CD4-positive, alpha-beta T cell treated with Interleukin-17A for 4 hours (primary cell): ENCODE data around the gene SMAD2.

Experiments used
- DNase-seq: peaks from one replicate; pipeline ENCODE4 v3.0.0-alpha.2; 2020; ENCODE audit warnings: mixed read lengths

Gene SMAD2

DNA sequence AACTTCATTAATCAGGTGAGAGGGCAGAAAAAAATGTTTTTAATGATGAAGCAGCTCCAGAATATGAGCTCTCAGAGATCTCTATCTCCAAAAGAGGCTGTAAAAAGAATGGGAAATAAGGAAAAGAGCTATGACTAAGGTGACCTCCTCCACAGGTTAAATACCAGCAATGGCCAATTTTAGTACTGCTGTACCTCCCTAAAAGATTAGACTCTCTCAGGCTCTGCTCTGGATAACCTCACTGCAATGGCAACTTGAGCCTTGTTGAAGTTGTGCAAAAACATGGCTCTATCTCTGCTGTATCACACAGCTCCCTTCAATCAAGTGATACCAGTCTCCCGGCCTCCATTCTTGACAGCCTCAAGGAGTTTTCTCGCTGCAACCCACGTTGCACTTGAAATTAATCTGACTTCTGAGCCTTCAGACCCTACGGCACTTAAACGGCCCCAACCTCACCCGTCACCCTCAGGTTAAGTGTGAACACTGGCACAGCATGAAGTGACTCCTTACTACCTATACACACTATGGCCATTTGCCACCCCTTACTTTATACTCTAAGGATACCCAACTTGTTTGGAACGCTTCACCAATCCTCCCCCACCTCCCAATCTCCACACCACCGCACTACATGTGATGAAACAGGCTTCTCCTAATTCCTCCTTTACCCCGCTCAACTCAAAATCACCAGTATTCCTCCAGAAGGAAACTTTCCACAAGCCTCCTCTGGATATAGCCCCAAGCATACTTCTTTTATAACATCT lies 36.3 kb downstream of the SMAD2 start:
- no peak for DNase-seq

DNA sequence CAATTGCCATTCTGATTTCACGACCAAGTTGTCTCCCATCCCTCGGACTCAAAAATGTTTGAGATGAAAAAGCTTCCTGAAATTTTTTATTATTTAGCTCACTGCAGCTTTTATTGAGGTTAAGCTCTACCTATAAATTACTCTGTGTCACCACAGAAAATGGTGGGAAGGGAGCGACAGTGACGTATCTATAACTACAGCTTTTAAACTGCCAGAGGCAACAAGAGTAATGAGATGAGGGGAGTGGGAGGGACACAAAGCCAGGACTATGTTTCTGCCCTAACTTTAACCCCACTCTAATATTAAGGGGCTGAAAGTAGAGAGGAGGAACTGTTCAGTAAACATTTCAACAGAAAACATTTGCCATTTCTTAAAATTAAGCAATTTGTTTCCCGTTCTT lies 37.4 kb downstream of the SMAD2 start:
- DNase-seq = no peak

DNA sequence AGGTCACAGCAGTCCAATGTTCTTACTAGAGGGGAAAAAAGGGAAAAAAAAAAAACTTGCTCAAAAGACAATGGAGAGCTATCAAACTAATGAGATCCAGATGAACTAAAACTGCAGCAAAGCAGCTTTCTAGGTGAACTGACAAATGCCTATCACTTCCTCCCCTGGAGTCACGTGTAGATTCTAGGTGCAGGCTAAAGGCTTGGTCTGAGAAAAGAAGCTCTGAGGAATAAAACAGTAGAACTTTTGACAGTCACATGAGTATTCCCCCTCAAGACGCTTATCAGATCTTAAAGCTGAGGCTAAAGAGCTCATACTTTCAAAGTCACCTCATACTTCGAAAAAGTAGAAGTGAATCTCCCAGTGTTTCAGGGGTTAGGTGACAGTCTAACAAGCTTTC lies 42.3 kb downstream of the SMAD2 start:
- no peak for DNase-seq

DNA sequence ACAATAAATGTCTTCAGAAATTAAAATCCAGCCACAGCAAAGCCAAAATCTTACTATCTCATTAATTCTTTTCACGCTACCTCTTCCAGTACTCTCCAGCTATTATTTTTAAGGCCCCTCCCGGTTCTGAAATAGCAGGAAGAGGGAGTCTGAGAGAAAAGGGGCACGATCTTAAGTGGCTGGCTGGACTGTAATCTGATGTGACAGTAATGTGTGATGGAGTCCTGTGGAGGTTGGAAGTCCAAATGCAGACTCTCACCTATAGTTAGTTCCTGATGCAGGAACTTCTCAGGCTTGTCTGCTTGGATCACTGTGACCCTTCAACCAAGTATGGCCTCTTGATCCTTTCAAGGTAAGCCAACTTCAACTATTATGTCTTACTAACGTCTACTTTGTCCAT lies 43.2 kb downstream of the SMAD2 start:
- DNase-seq = no peak

DNA sequence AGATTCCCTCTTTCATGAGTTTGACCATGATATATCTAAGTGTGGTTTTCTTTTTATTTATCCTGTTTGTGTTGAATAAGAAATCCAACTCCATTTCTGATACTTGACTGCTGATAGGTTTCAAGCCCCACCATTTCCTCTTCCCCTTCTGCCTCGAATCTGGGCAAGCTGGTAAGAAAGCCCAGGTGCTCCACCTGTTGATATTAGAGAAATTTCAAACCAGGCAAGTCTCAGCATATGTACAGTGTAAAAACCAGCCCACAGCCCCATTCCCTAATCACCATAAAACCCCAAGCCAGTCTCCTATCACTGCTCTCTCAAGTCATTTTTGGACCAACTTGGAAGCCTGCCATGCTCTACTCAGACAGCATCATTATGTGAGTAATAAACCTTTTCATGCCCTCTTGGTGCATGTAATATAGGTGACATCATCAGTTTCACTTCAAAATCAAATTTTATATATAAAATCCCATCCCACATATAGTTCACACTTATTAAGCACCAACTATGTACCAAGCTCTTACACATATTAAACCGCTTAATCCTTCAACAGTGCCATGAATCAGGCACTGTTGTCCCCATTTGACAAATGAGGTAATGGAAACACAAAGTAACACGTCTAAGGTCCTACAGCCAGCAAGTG lies 46.6 kb downstream of the SMAD2 start:
- DNase-seq = peak; percentile 24

DNA sequence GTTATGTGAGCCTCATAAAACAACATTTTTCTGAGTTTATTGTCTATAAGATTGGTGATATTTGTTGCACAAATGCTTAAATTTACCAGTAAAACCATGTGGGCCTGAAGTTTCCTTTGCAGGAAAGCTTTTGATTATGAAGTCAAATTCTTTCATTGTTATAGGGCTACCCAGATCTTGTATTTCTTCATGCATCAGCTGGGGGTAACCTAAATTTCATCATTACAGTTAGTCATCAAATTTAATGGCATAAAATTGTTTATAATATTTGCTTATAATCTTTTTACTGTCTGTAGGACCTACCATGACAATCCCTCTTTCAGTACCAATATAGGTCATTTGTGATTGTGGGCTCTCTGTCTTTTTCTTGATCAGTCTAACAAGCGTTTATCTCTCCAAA lies 47.8 kb downstream of the SMAD2 start:
- no peak for DNase-seq

DNA sequence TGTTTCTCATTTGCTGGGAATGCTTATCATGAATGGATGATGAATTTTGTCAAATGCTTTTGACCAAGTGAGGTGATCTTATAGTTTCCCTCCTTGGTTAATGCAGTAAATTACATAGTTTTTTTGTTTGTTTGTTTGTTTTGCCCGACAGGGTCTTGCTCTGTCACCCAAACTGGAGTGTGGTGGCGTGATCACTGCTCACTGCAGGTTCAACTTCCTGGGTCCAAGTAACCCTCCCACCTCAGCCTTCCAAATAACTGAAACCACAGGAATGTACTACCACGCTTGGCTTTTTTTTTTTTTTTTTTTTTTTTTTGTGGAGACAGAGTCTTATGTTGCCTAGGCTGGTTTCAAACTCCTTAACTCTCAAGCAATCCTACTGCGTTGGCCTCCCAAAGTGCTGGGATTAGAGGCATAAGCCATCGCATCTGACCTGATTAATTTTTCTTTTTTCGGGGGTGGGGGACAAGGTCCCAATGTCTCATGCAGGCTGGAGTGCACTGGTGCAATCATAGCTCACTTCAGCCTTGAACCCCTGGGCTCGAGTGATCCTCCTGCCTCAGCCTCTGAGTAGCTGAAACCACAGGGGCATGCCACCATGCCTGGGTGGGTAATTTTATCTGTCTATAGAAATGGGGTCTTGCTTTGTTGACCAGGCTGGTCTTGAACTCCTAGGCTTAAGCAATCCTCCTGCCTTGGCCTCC lies 48.6 kb downstream of the SMAD2 start:
- DNase-seq = no peak

DNA sequence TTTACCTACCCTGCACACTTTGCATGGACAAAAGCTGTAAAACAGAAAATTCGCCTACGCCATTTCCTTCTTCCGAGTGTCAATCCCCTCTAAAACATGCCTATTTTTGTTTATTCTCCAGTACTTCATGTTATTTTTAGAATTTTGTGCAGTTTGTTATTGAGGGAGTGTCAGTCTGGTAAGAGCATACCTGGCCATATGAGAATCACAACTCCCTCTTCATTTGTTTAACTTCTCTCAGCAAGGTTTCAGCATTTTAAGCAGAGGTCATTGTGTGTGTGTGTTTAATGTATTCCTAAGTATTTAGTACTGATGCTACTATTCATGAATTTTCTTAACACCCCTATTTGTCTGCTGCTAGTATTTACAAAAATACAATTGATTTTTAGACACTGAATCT lies 49.4 kb downstream of the SMAD2 start:
- no peak for DNase-seq

DNA sequence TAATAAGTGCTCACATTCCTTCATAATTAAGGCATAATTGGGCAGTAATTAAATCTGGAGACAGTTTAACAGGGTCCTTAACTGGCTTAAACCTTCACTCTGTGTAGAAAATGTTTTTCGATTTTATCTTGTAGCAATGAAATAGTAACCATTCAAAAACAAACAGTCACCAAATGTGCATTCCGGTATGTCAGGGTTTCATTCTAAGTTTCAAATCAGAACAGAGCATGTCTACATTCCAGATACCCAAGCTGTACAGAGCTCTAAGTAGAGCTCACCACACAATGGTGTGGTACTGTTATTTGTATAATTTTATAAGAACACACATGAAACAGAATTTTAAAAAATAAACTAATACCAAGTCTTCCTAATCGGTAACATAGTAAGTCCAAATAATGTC lies 52.6 kb downstream of the SMAD2 start:
- DNase-seq = no peak

DNA sequence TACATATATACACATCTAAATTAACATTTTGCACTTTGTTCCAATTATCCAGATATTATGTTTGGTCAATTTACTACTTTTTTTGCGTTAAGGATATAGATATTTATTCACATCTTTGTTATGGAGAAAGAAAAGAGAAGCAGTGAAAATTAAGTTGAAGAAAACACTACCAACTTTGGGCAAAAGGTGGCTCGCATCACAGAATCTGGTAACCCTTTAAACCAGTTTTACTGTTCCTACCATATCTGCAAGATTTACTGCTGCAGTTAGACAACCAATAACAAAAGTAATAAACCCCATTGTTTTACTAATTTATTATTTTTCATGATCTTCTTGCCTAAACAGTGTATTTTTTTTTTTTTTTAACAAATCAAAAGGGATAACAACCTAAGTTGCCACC lies 53.6 kb downstream of the SMAD2 start:
- DNase-seq = no peak

DNA sequence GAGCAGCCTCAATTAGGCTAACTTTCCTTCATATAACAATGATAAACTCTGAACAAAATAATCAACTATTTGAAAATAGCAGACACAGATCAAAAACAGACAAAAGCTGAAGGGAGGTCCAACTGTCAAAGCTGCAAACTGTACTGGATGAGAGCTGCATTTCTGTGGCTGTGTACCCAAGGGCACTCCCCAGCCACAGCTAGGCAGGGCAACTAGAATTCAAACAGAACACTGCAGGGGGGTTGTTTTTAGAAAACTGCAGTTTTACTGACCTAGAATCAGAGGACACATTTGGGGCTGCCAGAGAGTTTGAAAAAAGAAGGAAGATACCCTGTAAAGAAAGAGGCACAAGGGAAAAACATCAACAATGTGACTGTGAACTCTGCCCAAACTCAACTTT lies 56.8 kb downstream of the SMAD2 start:
- DNase-seq = no peak

DNA sequence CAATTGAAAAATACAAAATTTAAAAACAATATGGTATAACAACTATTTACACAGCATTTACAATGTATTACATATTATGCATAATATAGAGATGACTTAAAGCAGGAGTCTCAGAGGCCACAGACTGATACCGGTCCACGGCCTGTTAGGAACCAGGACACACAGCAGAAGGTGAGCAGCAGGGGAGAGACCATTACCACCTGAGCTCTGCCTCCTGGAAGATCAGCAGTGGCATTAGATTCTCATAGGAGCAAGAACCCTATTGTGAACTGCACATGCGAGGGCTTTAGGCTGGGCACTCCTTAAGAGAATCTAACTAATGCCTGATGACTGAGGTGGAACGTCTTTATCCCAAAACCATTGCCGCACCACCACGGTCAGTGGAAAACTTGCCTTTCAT lies 58.0 kb downstream of the SMAD2 start:
- DNase-seq = no peak

DNA sequence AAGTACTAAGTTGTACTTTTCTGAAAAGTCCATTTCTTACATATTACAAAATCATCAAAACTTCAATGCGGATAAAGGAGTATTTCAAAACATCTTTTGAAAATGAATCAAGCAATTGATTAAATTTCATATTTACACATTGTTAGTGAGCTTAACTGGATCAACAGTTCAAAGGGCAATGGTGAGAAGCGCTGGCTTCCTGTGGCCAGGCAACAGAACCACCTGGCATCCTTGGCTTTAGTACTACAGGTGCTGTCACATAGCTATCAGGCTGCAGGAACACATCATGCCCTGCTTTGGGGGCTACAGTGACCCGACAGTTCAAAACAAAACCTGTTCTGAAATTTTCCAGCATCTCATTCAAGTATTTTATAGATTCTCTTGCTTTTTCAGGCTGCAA lies 59.2 kb downstream of the SMAD2 start:
- no peak for DNase-seq

DNA sequence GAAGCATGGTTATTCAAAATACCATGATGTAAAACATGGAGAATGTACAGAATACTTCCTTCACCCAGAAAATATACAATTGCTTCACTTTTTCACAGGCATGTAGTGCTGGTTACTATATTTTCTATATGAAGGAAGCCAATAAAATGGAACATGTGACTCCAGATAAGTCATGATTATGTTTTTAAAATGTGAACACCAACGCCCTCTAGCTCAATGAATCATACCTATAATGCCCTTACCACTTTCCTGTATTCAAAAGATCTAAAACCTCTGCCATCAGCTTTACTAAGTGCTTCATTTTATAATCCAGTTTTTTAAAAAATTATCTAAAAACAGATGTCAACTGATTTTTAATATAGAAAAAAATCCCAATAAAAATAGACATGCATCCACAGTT lies 59.9 kb downstream of the SMAD2 start:
- no peak for DNase-seq

DNA sequence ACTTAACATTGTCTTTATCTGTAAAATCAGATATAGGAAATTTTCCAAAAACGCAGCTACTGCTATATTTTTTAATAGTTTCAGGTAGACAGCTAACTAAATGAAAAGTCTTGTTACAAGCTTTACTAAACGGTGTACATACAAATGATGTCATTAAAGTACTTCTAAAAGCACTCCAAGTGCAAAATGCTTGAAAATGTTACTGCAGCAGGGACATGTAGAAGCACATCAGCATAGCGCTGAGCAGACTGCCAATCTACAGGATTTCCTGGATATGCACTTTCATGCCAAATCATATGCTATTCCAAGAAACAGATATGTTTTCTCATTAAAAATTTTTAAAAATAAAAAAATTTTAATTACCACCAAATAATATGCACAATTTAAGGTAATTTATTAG lies 61.7 kb downstream of the SMAD2 start:
- no peak for DNase-seq

DNA sequence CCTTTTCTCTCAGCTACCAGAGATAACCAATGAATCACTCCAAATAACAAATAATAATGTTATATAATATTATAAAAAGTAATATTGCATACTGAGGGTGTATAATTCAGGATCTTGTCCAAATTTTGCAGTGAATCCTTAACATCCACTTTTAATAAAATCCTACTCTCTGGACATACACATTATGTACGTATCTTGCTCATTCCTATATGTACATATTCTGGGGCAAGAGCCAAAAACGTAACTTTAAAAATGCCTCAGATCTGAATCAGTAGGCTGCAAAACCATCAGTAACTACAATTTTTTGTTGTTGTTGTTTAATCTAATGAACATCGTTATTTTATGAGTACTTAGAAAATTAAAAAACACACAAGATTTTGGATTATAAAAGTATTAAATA lies 65.3 kb downstream of the SMAD2 start:
- DNase-seq = no peak

DNA sequence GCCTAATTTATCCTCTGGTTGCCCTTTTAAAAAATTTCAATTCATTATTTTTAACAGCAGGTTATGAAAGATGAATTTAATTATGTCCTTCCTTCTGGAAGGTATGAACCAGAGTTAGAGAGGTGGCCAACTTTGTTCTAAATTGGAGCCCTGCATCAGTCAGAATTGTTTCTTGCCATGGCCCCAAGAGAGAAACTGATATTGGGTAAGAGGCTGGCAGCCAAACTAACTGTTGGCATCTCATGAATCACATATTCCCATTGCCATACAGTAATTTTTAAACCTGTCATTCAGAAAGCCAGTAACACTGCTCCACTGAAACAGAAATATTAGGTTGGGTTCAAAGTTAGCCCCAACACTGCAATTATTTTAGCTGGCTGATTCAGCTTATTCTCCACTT lies 67.4 kb downstream of the SMAD2 start:
- DNase-seq = no peak

DNA sequence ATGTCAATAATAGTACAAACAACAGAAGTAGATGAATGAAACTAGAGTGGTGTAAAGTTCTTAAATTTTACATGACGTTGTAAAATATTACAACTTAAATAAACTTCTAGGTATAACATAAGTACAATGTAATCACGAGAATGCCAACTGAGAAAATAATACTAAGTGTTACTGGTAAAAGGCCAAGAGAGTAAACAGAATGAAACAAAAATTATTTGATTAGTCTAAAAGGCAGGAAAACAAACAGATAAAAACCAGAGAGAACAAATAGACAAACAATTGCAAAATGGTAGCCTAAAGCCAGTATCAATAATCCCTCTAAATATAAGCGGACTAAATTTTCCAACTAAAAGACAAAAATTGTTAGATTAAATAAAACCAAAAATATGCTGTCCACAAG lies 71.9 kb downstream of the SMAD2 start:
- no peak for DNase-seq

DNA sequence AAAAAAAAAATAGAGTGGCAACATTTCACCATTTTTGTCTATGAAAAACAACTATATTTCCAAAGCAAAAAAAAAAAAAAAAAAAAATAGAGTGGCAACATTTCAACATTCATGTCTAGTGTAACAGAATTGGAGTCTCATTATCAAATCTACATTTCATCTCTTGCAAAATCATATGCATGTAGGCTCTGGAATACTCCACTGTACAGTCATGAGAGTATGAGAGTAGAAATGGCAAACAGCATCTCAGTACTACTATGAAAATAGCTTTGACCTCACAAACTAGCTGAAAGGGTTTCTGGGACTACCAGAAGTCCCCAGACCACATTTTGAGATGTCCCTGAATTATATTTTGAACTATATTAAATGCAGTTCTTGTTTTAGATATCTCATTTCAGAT lies 82.8 kb downstream of the SMAD2 start:
- DNase-seq = no peak

DNA sequence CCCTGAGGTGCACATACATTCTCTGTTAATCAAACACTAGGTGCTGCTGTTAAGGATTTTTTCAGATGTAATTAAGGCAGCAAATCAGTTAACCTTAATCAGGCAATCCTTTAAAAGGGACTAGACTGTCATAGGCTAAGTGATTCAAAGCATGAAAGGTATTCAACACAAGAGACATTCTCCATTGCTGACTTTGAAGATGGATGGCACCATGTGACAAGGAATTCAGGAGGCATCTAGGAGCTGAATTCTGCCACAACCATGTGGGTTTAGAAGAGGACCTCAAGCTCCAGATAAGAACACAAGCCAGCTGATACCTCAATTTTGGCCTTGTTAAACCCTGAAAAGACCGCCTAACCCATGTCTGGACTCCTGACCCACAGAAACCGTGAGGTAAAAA lies 84.0 kb downstream of the SMAD2 start:
- no peak for DNase-seq

DNA sequence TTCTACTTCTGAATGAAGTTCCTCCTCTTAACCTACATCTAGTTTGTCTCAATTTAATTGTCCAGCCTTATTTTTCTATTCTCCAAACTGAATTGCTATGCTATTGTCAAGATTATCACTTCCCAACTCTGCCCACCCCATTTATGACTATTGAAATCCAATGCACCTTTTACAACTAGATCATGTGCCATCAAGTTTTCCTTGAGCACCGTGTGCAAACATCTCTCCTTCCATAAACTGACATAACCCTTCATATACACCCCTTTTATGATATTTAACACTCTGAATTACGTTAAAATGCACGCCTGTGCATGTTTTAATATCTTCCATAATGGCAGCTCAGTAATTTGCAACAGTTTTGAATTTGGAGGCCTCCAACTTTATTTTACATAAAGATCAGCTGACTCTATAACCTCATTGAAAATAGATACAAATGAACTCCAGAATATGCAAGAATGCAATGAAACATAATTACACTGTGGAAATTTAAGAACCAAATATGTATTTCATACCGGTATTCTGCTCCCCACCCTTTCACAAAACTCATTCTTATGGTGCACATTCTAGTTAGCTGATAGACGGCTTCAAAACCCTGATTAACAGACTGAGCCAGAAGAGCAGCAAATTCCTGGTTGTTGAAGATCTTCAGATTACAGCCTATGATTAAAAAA lies 85.5 kb downstream of the SMAD2 start:
- no peak for DNase-seq

DNA sequence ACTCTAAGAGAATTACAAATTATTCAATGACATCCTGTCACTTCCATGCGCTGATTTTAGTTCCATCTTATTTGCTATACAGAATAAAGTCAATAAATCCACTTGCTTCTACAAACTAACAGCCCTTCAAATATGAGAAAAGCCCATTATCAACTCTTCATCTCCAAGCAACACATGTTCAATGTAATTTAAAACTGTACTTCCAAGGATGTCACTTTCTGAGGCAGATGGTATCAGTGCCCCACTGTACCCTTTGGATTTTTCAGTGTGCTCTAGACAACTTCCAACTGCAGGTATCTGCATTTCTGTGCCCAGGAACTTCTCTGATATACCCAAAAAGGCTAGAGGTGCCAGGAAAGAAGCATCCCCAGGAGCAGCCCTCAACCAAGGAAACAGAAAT lies 87.6 kb downstream of the SMAD2 start:
- DNase-seq = no peak

DNA sequence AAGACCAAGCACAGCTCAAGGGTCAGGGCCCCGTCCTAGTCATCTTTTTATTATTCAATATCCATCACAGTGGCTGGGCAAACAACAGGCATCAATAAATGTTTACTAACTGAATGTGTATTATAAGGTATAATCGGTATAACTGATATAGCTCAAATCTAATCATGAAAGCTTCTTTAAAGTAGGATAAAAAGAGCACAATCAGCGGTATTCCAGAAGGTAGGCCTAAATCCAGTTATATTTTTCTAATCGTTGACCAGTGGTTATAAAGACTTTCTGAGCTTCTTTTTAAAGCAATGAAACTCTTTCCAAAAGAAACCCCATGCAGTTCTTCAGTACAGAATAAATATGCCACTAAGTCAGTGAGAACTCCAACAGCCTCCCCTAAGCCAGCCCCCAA lies 92.1 kb downstream of the SMAD2 start:
- DNase-seq = no peak

DNA sequence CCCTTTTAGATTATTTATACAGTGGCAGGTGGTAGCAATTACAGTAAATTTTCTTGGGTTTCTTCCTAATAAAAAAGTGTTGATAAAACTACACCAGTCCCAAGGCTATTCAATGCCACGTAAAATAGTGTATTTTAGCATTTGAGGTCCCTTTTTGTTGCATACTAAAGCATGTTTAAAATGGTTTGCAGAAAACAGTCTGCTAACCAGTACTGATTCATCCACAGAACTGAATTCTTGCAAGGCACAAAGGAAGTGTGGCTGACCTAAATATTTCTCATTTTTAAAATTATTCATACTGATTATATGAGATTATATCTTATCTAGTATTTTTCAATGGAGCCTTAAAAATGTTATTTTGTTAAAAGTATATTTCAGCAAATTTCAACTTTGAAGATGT lies 98.1 kb downstream of the SMAD2 start:
- no peak for DNase-seq
